Measurements from ENCODE around the gene RTL10. TPM values are rescaled to one million over a fixed set of nuclear protein-coding genes. Genes with fewer than 3 reads are reported as not detected.

RTL10 gene
- total and polyA plus RNA-seq, 2 of the 13 experiments (the other 11 are each of a cell fraction or from before 2014, with no cell fraction given), result 14.1 to 15.8 TPM

DNA sequence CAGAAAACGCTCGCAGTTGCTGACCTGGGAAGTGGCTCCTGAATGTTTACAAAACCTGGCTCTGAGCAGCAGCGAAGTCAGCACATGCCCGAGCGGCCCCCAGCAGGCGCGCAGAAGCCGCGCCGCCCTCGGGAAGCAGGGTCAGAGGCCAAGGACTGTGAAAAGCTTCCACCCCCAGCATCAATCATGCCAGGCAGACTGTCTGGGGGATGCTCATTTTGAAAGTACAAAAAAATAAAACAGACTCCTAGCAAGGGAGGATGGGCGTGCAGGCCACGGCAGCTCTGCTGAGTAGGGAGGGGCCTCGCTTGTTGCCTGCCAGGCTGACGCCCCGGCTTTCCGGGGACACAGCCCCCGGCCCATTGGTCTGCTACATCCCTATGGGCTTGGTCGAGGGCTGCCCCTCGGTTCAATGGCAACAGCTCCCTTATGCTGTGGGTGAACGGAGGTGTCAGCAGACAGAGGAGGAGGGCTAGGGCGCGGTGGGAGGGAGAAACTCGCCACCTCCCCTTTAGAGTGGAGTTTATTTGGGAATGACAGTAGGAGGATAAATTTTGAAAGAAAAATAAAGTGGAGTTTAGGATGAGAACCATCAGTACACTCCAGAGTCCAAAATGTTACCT is 37.7 kb upstream of the RTL10 start (continued):
- TF ChIP-seq ZNF766 (CRISPR knock-in tag; IDR thresholded peaks at IDR 0.05; ENCODE audit: borderline replicate concordance) (peak; percentile 99), ISL2 (CRISPR knock-in tag; IDR thresholded peaks at IDR 0.05) (peak; percentile 71), SRSF4 (IDR thresholded peaks at IDR 0.05; ENCODE audit: low read depth, low read length, poor library complexity, severe bottlenecking) (no peak), TBX3 (IDR thresholded peaks at IDR 0.05; ENCODE audit: borderline replicate concordance) (no peak), THYN1 (CRISPR knock-in tag; IDR thresholded peaks at IDR 0.05; ENCODE audit: borderline replicate concordance, low read depth) (no peak), SIN3B (IDR thresholded peaks at IDR 0.05; ENCODE audit: low read length) (no peak), EHMT2 (IDR thresholded peaks at IDR 0.05; ENCODE audit: borderline replicate concordance, low read depth, low read length) (no peak), ZNF160 (CRISPR knock-in tag; IDR thresholded peaks at IDR 0.05) (peak; percentile 86; the same call in 1 of the 2 replicates), ADNP (CRISPR knock-in tag; IDR thresholded peaks at IDR 0.05) (no peak), ZNF703 (CRISPR knock-in tag; IDR thresholded peaks at IDR 0.05; ENCODE audit: borderline replicate concordance) (peak; percentile 86), REXO4 (CRISPR knock-in tag; IDR thresholded peaks at IDR 0.05; ENCODE audit: borderline replicate concordance) (peak; percentile 54; the same call in 1 of the 2 replicates), ZNF20 (CRISPR knock-in tag; IDR thresholded peaks at IDR 0.05) (peak; percentile 97), LCORL (IDR thresholded peaks at IDR 0.05) (no peak), LCORL (CRISPR knock-in tag; IDR thresholded peaks at IDR 0.05) (peak; percentile 85)
- TF ChIP-seq, protein P1, sequence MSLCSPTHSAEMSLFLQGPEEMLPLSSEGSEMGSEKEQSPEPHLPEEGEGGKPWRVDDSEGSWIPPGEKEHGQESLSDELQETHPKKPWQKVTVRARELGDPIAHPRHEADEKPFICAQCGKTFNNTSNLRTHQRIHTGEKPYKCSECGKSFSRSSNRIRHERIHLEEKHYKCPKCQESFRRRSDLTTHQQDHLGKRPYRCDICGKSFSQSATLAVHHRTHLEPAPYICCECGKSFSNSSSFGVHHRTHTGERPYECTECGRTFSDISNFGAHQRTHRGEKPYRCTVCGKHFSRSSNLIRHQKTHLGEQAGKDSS (CRISPR knock-in tag; IDR thresholded peaks at IDR 0.05; ENCODE audit: borderline replicate concordance, low read depth), result peak; percentile 98; the same call in 1 of the 2 replicates
- TF ChIP-seq, protein P2, sequence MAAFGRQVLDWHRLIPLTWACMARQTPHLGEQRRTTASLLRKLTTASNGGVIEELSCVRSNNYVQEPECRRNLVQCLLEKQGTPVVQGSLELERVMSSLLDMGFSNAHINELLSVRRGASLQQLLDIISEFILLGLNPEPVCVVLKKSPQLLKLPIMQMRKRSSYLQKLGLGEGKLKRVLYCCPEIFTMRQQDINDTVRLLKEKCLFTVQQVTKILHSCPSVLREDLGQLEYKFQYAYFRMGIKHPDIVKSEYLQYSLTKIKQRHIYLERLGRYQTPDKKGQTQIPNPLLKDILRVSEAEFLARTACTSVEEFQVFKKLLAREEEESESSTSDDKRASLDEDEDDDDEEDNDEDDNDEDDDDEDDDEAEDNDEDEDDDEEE (CRISPR knock-in tag; IDR thresholded peaks at IDR 0.05), result peak; percentile 99
- TF ChIP-seq, protein P3, sequence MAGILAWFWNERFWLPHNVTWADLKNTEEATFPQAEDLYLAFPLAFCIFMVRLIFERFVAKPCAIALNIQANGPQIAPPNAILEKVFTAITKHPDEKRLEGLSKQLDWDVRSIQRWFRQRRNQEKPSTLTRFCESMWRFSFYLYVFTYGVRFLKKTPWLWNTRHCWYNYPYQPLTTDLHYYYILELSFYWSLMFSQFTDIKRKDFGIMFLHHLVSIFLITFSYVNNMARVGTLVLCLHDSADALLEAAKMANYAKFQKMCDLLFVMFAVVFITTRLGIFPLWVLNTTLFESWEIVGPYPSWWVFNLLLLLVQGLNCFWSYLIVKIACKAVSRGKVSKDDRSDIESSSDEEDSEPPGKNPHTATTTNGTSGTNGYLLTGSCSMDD (CRISPR knock-in tag; IDR thresholded peaks at IDR 0.05), result peak; percentile 97
- TF ChIP-seq, protein P4, sequence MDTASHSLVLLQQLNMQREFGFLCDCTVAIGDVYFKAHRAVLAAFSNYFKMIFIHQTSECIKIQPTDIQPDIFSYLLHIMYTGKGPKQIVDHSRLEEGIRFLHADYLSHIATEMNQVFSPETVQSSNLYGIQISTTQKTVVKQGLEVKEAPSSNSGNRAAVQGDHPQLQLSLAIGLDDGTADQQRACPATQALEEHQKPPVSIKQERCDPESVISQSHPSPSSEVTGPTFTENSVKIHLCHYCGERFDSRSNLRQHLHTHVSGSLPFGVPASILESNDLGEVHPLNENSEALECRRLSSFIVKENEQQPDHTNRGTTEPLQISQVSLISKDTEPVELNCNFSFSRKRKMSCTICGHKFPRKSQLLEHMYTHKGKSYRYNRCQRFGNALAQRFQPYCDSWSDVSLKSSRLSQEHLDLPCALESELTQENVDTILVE (CRISPR knock-in tag; IDR thresholded peaks at IDR 0.05), result peak; percentile 96
- TF ChIP-seq, protein P5, sequence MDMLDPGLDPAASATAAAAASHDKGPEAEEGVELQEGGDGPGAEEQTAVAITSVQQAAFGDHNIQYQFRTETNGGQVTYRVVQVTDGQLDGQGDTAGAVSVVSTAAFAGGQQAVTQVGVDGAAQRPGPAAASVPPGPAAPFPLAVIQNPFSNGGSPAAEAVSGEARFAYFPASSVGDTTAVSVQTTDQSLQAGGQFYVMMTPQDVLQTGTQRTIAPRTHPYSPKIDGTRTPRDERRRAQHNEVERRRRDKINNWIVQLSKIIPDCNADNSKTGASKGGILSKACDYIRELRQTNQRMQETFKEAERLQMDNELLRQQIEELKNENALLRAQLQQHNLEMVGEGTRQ (IDR thresholded peaks at IDR 0.05; ENCODE audit: low read depth, low read length), result no peak
- TF ChIP-seq, protein P5 (CRISPR knock-in tag; IDR thresholded peaks at IDR 0.05; ENCODE audit: borderline replicate concordance), result 0 out of 2 replicates have a peak, but pooled peaks have one; percentile 46
- TF ChIP-seq, protein P6, sequence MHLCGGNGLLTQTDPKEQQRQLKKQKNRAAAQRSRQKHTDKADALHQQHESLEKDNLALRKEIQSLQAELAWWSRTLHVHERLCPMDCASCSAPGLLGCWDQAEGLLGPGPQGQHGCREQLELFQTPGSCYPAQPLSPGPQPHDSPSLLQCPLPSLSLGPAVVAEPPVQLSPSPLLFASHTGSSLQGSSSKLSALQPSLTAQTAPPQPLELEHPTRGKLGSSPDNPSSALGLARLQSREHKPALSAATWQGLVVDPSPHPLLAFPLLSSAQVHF (CRISPR knock-in tag; IDR thresholded peaks at IDR 0.05), result peak; percentile 93; the same call in 1 of the 2 replicates
- TF ChIP-seq, protein P7, sequence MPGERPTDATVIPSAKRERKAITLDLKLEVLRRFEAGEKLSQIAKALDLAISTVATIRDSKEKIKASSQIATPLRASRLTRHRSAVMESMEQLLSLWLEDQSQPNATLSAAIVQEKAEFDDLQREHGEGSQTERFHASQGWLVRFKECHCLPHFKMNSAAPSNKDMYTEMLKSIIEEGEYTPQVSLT (CRISPR knock-in tag; IDR thresholded peaks at IDR 0.05; ENCODE audit: borderline replicate concordance, low read depth), result peak; percentile 97

Measured in HepG2 (cell line).